GM18520 (cell line): ENCODE data around the gene ACSS3.
"Not testable (repeated sequence)": the region's sequence is repeated elsewhere in the genome, so short reads cannot be mapped to it uniquely, and the experiment has no call there.

Source experiments
- ATAC-seq: cut with Tn5 transposase; IDR thresholded peaks from one replicate; pipeline ENCODE4 v1.9.1; 2021; ENCODE audit not compliant: unreplicated experiment

ACSS3 gene

GRCh38 chr12:81092053-81092452 lies 14.2 kb downstream of the ACSS3 start:
- ATAC-seq: no peak

GRCh38 chr12:81094718-81095360 lies 17.0 kb downstream of the ACSS3 start:
- ATAC-seq: no peak

GRCh38 chr12:81095501-81096232 lies 17.8 kb downstream of the ACSS3 start:
- ATAC-seq: no peak

GRCh38 chr12:81105687-81106086 lies 27.8 kb downstream of the ACSS3 start:
- no peak for ATAC-seq

GRCh38 chr12:81114226-81114625 lies 36.3 kb downstream of the ACSS3 start:
- no peak for ATAC-seq

- ATAC-seq: not testable (repeated sequence)
Observed at GRCh38 chr12:81119069-81119468, 41.2 kb downstream of the ACSS3 start.

GRCh38 chr12:81120961-81121360 lies 43.1 kb downstream of the ACSS3 start:
- ATAC-seq: no peak

GRCh38 chr12:81123611-81124010 lies 45.7 kb downstream of the ACSS3 start:
- no peak for ATAC-seq

GRCh38 chr12:81125691-81126090 lies 47.8 kb downstream of the ACSS3 start:
- no peak for ATAC-seq

GRCh38 chr12:81128930-81129554 lies 51.2 kb downstream of the ACSS3 start:
- ATAC-seq: peak; percentile 92

- no peak for ATAC-seq
Observed at GRCh38 chr12:81136519-81136918, 58.6 kb downstream of the ACSS3 start.

- no peak for ATAC-seq
Observed at GRCh38 chr12:81137801-81138200, 59.9 kb downstream of the ACSS3 start.

GRCh38 chr12:81141217-81141616 lies 63.3 kb downstream of the ACSS3 start:
- no peak for ATAC-seq

GRCh38 chr12:81143057-81143456 lies 65.2 kb downstream of the ACSS3 start:
- ATAC-seq: no peak

- ATAC-seq: no peak
Observed at GRCh38 chr12:81146228-81147225, 68.6 kb downstream of the ACSS3 start.

GRCh38 chr12:81147292-81147919 lies 69.5 kb downstream of the ACSS3 start:
- no peak for ATAC-seq

GRCh38 chr12:81150382-81150781 lies 72.5 kb downstream of the ACSS3 start:
- ATAC-seq: no peak

- no peak for ATAC-seq
Observed at GRCh38 chr12:81159856-81160255, 82.0 kb downstream of the ACSS3 start.

- no peak for ATAC-seq
Observed at GRCh38 chr12:81161680-81162079, 83.8 kb downstream of the ACSS3 start.

- no peak for ATAC-seq
Observed at GRCh38 chr12:81162391-81163136, 84.7 kb downstream of the ACSS3 start.
